ENCODE results near the gene KPNA6. TPM values are rescaled to one million over a fixed set of nuclear protein-coding genes. Genes with fewer than 3 reads are reported as not detected.
"Not testable (repeated sequence)": the region's sequence is repeated elsewhere in the genome, so short reads cannot be mapped to it uniquely, and the experiment has no call there.

KPNA6 gene
- 49.8 and 73.0 TPM in 2 replicates for total RNA-seq (2014; rRNA removed; shearing (Covaris generic))

DNA sequence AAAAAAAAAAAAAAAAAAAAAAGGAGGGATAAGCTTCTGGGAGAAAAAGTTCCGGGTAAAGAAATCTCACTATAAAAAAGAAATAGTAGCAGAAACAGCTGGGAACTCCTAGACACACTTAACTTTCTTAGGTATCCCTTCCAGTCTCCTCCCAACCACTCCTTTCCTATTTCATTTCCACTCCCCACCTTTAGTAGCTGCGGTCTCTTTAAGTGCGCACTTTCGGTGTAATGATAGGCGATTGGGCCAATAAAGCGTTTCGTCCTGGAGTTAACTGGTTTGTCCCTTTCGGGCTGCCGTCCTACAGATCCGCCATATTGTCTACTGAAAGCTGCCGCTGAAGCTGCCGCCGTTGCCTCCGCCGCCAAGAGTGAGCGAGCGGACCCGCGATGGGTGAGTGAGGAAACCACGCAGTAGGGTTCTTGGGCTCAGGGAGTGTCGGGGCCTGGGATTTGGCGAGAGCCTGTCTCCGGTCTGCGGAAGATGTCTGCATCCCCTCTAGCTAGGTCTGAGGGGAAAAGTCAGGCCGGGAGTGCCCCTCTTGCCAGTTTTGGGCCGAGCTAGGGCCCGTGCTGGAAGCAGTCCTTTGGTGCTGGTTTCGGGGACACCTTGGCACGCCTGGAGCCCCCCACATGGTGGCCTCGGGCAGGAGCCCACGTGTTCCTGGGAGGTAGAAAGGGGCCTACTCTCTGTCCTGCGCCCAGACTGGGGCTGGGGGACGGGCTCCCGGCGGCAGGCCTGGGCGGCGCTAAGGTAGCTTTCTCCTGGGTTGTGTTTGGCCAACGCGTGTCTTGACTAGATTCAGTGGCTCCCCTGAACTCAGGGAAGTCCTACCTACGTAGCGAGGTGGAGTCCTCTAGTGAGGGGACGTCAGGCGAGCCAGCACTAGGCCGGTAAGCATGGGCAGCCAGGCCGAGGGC is at the start of gene KPNA6:
Gene KPNA6 (plus strand): TSS at position 315 of the 920 bp plus-strand sequence. CDS start 75 bp downstream, at position 390.
- peak; percentile 95 for DNase-seq (ENCODE audit: low read depth)

DNA sequence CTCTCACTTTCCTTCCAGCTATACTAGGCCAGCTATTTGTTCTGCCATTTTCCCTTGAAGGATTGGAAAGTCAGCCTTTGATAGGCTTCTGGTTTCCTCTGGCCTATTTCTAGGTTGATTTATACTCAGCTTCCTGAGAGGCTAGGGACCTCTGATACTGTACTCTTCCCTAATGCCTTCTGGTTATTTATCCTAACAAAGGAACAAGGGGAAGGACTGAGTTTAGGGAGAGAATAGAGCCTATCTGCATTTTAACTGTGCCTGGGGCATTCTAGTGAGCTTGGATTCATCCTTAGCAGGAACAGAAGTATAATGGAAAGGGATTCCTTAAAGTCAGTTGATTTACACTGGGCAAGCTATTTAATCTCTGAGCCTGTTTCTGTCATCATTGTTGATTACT is 46.9 kb upstream of the KPNA6 start:
- no peak for DNase-seq (ENCODE audit: low read depth)

DNA sequence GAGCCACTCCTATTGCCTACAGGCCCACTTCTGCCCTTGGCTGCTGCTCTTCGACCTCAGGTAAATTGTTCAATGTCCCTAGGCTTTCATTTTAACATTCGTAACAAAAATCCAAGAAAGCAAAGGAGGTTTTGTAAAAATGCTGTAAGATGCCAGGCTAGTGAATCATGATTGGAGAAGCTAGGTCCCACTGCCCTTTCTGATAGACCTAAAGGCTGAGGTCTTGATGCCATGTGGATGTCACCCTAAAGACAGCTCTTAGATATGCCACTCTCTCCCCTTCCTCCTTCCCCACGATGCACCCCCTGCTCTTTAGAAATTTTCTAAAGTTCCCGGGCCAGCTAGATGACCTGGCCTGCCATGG is 45.0 kb upstream of the KPNA6 start:
- peak; percentile 72 for DNase-seq (ENCODE audit: low read depth)

DNA sequence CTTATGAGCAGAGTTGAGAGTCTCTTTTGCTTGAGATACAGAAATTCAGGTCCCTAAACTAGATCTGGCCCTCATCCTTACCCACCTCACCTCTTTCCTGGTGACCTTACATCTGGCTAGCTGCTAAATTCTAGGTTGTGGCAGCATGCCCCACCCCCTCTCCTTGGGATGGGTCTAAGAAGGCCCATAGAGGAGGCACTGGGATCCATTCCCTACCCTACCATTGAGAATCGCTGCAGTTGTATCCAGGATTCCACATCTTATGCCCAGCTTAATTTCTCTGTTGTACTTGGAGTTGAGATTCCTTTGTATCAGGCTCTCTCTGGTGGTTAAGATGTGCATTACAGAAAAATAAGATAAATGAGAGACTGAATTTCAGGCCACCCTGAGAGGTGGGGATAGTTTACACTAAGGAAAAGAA is 44.6 kb upstream of the KPNA6 start:
- peak; percentile 76 for DNase-seq (ENCODE audit: low read depth)

DNA sequence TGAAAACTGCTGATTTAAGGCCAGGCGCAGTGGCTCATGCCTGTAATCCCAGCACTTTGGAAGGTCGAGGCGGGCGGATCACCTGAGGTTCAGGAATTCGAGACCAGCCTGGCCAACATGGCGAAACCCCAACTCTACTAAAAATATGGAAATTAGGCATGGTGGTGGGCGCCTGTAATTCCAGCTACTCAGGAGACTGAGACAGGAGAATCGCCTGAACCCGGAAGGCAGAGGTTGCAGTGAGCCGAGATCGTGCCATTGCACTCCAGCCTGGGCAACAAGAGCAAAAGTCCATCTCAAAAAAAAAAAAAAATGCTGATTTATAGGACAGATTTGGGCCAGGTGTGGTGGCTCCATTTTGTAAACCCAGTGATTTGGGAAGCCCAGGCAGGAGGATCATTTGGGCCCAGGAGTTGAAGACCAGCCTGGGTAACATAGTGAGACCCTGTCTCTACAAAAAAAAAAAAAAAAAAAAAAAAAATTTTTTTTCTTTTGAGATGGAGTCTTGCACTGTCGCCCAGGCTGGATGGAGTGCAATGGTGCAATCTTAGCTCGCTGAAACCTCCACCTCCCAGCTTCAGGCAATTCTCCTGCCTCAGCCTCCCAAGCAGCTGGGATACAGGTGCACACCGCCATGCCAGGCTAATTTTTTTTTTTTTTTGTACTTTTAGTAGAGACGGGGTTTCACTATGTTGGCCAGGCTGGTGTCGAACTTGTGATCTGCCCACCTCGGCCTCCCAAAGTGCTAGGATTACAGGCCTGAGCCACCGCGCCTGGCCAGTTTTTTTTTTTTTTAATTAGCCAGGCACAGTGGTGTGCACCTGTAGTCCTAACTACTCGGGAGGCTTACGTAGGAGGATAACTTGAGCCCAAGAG is 42.0 kb upstream of the KPNA6 start:
- DNase-seq (ENCODE audit: low read depth): not testable (repeated sequence)

DNA sequence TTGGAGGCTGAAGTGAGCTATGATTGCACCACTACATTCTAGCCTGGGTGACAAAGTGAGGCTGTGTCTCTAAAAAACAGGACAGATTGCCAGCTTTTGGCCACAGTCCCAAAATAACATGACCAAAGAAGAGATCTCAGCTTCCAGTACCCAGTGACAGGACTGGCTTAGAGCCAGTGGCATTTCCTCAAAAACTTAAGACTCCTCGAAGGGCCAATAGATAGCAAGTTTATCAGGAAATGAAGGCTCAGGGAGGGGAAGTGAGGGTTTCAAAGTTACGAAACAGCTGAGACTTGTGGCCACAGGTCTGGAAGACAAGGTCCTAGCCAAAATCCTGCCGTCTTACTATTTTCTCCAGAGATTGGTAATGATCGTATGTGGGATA is 41.4 kb upstream of the KPNA6 start:
- DNase-seq (ENCODE audit: low read depth): peak; percentile 96

DNA sequence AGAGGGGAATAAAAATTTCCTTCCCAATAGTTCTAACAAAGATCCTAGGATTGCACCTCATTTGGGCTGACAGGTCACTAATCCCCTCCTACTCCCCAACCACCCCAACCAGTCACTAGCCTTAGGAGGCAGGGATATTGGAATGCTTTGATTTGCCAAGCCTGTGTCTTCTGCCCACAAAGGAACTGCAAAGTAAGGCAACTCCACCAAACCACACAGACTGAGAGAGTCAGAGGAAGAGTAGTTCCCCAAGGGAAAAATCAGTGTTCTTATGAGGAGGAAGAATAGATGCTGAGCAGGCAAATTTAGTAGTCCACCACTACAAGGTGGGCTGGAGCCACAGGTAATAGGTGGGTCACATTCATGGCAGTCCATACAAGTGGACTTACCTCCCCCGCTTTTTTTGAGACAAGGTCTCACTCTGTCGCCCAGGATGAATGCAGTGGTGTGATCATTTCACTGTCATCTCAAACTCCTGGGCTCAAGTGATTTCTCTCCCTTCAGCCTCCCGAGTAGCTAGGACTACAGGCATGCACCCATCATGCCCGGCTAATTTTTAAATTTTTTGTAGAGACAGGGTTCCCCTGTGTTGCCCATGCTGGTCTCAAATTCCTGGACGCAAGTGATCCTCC is 38.8 kb upstream of the KPNA6 start:
- DNase-seq (ENCODE audit: low read depth): peak; percentile 71

DNA sequence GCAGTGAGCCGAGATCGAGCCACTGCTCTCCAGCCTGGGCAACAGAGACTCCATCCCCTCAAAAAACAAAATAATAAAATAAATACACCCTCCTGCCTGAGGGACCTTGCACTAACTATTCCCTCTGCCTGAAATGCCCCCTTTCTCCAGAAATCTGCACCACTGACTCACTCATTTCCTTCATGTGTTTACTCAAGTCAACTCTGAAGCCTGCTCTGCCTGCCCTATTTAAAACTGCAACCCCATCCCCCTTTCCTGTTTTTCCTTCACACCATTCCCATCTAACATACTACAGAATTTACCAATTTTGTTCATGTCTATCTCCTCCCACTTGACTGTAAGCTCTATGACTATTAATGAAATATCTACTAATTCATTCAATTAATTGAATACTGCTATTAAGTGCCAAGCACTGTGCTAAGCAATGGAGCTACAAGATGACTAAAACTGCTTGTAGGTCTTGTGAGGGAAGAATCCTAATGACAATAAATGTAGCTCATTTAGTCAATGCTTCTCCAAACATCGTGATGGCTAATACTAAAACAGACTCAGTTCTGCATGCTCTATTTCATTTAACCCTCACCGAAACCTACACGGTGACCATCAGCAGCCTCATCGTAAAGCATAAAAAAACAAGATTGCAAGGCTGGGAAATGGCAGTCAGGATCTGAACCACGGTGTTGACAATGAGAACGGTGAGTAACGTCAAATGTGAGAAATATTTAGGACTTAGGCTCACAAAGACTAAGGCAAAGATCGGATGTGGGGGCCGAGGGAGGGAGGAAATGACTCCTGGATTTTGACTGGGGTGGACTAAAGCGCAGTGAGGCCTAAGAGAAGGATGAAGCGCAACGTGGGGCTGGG is 35.9 kb upstream of the KPNA6 start:
- DNase-seq (ENCODE audit: low read depth): peak; percentile 75

DNA sequence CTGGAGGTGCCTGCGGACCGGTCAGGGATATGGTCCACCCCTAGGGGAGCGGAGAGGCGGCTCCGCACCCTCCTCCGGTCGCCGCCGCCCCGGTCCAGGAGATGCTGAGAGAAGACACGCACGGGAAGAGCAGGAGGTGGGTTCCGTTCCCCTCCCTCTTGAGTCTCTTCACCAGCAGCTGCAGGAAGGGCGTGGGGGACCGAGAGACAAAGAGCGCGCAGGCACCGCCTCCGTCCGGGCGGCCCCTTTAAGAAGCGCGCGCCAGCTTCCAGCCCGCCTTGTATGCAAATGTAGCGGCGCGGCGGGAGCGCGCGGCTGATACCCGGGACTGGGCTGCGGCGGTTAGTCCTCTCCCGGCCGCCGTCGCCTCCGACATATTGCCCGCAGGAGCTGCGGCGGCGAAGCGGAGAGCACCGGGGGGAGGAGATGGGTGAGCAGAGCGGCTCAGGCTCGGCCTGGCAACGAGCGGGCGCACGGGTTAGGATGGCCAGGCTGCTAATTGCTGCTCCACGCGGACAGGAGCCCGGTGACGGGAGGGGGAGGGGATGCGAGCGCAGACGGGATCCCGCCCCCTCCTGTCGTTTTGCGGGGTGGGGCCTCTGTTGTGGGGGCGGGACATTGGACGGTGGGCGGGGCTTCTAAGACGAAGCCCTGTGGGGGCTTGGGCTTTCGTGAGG is 35.1 kb upstream of the KPNA6 start, which contains the start of gene TMEM39B:
Gene TMEM39B (plus strand): TSS at position 318 of the 677 bp plus-strand sequence. CDS start 109 bp downstream, at position 427.
- peak; percentile 94 for DNase-seq (ENCODE audit: low read depth)

DNA sequence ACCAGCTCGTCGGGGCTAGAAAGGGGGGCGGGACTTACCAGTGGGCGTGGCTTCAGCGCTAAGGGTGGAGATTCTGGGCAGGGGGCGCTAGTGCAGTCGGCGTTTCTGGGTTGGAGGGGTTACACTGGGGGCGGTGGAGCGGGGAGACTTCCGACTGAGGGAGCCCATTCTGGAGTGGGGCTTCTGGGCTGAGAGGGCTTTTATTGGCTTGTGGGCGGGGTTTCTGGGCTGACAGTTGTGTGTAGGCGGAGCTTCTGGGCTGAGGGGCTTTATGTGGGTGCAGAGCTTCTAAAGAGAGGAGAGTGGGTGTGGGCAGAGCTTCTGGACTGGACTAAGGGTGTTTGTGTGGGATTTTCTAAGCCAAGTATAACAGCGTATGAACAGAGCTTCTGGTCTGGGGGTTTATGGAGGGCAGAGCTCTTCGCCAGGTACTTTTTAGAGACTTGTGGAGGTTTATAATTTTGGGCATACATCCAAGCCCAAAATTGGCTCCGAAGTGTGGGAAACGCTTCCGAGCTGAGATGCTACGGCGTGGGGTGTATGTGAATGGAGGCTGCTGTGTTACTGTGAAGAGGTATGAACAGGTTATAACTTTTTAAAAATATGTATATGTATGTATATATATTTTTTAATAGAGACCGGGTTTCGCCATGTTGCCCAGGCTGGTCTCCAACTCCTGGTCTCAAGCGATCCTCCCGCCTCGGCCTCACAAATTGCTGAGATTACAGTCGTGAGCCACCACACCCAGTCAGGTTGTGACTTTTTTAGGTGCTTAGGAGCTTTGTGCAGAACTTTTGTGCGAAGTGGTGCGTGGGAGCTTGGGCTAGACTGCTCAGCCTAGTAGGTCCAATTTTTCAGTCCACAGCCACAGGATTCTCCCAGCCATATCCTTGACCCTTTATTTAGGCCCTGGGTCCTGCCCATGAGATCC is 34.3 kb upstream of the KPNA6 start:
- DNase-seq (ENCODE audit: low read depth): no peak

DNA sequence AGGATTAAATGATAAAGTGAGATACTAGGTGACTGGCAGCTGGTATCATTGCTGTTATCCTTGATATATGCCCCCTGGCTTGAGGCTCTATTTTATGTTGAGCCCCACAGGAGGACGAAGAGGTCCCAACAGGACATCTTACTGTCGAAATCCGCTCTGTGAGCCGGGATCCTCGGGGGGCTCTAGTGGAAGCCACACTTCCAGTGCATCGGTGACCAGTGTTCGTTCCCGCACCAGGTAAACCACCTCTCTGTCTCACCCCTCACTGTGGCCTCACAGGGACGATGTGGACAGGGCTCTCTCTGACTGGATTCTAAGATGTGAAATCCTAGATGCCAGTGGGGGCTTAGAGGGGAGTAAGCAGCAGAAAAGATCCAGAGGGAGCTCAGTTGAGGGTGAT is 33.0 kb upstream of the KPNA6 start:
- no peak for DNase-seq (ENCODE audit: low read depth)

DNA sequence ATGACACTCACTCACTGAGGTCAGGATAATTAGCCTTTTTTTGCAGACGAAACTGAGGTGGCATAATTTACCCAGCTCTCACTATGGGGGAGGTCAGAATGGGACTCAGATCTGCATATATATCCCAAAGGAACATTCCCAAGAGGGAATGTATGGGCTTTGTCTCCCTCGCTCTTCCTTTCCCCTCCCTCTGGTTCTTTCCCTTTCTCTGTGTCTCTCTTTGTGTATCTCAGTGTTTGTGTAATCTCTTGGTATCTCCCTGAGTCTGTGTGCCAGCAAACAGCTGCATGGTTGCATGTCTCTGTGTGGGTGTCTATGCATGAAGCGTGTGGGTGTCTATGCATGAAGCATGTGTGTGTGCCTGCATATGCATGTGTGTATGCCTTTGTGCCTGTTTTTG is 30.4 kb upstream of the KPNA6 start:
- DNase-seq (ENCODE audit: low read depth): no peak

DNA sequence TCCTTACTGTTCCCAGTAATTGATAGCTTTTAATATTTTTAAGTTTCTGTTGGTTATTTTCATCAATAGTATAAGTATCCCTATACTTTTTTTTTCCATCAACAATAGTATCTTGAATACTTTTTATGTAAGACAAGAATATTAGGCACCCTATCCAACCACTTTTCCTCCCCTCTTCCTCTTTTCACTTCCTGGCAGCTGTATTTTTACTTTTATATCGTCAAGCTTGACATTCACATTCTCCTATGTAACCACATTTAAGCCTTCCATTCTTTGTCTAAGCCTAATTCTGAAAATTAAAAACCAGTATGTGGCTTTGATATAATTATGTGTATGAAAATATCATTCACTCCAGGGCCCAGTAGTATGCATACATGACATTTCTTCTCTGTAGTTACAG is 25.8 kb upstream of the KPNA6 start:
- no peak for DNase-seq (ENCODE audit: low read depth)

DNA sequence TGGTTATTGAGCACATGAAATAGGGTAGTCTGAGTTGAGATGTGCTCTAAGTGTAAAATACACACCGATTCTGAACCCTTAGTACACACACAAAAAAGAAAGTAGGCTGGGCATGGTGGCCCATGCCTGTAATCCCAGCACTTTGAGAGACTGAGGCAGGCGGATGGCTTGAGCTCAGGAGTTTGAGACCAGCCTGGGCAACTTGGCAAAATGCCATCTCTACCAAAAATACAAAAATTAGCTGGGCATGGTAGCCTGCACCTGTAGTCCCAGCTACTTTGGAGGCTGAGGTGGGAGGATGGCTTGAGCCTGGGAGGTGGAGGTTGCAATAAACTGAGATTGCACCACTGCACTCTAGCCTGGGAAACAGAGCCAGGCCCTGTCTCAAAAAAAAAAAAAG is 21.5 kb upstream of the KPNA6 start:
- not testable (repeated sequence) for DNase-seq (ENCODE audit: low read depth)

DNA sequence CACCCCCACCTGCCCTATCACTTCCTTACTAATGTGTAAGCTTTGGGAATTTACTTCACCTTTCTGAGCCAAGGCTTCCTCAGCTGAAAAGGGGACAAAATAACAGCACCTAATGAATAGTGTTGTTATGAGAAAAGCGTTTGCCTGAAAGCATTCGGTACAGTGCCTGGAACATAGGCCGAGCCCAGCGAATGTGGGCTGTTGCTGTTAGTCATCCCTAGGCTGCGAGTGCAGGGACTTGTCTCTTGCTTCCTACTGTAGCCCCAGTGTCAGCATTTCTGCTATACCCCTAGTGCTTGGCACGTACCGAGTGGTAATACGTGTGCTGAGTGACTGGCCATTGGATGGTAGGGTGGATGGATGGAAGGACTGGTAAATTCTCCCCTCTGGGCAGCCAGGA is 16.7 kb upstream of the KPNA6 start:
- DNase-seq (ENCODE audit: low read depth): no peak

DNA sequence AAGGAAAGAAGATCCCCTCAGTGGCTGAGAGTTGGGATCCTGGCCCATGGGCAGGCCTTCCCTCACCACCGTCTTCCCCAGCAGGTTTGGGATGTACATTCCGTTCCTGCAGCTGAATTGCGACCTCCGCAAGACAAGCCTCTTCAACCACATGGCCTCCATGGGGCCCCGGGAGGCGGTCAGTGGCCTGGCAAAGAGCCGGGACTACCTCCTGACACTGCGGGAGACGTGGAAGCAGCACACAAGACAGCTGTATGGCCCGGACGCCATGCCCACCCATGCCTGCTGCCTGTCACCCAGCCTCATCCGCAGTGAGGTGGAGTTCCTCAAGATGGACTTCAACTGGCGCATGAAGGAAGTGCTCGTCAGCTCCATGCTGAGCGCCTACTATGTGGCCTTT is 16.3 kb upstream of the KPNA6 start:
- no peak for DNase-seq (ENCODE audit: low read depth)

DNA sequence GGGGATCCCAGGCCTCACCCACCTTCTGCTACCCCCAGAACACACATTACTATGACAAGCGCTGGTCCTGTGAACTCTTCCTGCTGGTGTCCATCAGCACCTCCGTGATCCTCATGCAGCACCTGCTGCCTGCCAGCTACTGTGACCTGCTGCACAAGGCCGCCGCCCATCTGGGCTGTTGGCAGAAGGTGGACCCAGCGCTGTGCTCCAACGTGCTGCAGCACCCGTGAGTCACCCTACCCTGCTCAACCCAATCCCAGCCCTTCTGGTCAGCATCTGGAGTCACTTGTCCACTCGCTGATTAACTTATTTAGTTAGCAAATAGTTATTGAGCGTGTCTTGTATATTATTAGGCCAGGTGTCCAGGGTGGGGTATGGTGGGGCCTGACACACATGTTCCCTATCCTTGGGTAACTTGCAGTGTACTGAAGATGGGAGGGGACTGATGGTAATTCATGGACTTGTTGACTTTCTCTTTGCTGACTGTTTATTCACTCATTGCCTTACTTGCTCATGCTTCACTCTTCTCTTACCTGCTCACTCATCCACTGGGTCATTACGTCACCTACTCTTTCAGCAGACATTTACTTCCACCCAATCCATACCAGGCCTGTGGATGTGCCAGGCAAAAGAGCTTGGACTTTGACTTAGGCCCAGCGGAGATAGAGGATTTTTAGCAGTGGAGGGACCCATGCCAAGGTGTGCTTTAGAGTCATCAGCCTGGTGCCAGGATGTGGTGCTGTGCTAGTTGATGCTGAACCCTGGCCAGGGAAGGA is 12.9 kb upstream of the KPNA6 start:
- no peak for DNase-seq (ENCODE audit: low read depth)

DNA sequence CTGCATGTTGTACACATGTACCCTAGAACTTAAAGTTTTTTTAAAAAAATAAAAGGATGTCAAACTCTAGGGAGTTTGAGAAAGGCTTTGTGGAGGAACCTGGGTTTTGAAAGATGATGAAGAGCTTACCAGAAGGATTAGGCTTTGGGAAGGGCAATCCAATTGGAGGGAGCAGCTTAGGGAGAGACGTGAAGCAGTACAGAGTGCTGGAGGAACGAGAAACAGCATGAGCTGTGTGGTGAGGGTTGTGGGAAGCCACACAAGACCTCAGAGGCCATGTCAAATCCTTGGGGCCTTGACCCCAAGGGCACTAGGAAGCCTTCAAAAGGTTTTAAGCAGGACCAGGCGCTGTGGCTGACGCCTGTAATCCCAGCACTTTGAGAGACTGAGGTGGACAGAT is 8.4 kb upstream of the KPNA6 start:
- DNase-seq (ENCODE audit: low read depth): no peak

DNA sequence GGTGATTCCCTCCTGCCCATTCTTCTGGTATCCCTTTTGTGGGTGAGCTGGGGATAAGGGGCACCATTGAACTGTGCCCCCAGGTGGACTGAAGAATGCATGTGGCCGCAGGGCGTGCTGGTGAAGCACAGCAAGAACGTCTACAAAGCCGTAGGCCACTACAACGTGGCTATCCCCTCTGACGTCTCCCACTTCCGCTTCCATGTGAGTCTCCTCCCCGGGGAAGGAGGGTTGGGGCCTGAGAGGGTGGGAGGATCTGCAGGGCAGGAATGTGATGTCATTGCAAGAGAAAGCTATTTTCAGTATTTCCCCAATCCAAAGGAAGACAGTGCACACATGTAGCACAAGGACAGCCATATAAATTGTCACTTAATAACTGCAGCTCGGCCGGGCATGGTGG is 7.5 kb upstream of the KPNA6 start:
- DNase-seq (ENCODE audit: low read depth): no peak
